ENCODE data around the gene CCDC183.

- no peak for TF ChIP-seq EZH2 (IDR thresholded peaks at IDR 0.05; ENCODE audit: borderline replicate concordance, low read length)
- no peak for TF ChIP-seq CTCF (IDR thresholded peaks at IDR 0.05; ENCODE audit: low read length)
Observed at GRCh38 chr9:136804509-136805206, 8.5 kb downstream of the CCDC183 start.
